Measurements from ENCODE around the gene PHC1.

The PHC1 gene

DNA sequence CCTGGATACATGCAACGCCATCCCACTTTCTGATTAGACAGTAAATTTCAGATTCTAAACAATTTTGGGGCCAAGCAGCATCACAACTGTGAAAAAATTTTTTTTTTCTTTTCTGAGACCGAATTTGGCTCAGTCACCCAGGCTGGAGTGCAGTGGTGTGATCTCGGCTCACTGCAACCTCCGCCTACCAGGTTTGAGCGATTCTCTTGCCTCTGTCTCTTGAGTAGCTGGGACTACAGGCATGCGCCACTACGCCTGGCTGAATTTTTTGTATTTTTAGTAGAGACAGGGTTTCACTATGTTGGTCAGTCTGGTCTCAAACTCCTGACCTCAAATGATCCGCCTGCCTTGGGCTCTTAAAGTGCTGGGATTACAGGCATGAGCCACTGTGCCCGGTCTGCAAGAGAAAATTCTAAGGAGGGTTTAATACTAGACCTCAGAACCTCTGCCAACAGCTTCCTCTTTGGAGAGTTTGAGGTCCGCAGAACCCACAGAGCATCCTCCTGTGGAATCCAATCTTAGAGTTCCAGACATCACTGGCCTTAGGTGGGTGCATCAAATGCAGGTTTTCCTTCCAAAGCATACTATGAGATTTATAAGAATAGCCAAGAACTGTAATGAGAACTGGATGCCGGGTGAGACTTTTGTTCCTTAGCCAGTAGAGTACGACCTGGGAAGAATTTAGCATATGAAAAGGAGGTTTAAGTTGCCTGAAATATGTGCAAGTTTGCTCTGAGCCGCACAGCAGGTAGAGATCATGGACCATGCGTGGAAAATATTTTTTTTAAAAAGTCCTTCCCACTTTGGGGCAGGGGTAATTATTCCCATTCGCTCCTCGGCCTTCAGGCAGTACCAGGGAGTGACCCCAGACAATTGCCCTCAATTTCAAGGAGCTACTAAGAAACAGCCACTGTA lies 7.8 kb upstream of the PHC1 start:
- FAIRE-seq: no peak
- TF ChIP-seq POLR2AphosphoS5 (IDR thresholded peaks at IDR 0.05; ENCODE audit: low read depth, low read length): no peak
- no peak for TF ChIP-seq POU2F2 (IDR thresholded peaks at IDR 0.05; ENCODE audit: low read depth, low read length)
- DNase-seq (ENCODE audit: insufficient read length, low spot score): no peak

DNA sequence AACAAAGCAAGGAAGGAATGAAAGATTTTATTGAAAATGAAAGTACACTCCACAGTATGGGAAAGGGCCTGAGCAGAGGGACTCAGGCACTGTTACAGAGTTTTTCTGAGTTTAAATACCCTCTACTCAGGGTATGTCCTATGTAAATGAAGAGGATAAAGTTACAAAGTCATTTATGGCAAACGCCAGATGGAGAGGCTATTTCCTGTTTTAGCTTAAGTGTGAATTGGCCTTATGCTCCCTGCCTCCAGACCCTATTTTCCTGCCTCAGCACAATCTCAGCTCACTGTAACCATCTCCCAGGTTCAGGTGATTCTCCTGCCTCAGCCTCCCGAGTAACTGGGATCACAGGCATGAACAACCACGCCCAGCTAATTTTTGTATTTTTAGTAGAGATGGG lies 6.8 kb upstream of the PHC1 start:
- TF ChIP-seq POLR2AphosphoS5 (IDR thresholded peaks at IDR 0.05; ENCODE audit: low read depth, low read length) (no peak), TAF1 (IDR thresholded peaks at IDR 0.05; ENCODE audit: low read depth, low read length) (no peak), PAX5 (IDR thresholded peaks at IDR 0.05; ENCODE audit: insufficient read depth, low read length, severe bottlenecking) (no peak), POU2F2 (IDR thresholded peaks at IDR 0.05; ENCODE audit: low read depth, low read length) (no peak), POLR2A (IDR thresholded peaks at IDR 0.05; ENCODE audit: low read depth, low read length) (no peak), SPI1 (IDR thresholded peaks at IDR 0.05; ENCODE audit: low read depth, low read length) (no peak)
- no peak for FAIRE-seq
- no peak for DNase-seq (ENCODE audit: insufficient read length, low spot score)

DNA sequence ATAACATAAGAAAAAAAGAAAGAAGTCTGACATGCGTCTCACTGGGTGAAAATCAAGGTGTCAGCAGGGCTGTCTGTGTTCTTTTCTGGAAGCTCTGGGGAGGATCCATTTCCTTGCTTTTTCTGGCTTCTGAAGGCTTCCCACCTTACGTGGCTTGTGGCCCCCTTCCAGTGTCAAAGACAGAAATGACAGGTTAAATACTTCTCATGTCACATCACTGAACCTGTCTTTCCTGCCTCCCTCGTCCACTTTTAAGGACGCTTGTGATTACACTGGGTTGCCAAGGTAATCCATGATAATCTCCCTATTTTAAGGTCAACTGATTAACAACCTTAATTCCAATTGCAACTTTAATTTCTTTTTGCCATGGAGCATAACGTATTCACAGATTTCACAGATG lies 4.6 kb upstream of the PHC1 start:
- FAIRE-seq: no peak
- no peak for DNase-seq (ENCODE audit: insufficient read length, low spot score)
- TF ChIP-seq PAX5 (IDR thresholded peaks at IDR 0.05; ENCODE audit: insufficient read depth, low read length, severe bottlenecking) (no peak), POLR2AphosphoS5 (IDR thresholded peaks at IDR 0.05; ENCODE audit: low read depth, low read length) (no peak), SPI1 (IDR thresholded peaks at IDR 0.05; ENCODE audit: low read depth, low read length) (no peak), POU2F2 (IDR thresholded peaks at IDR 0.05; ENCODE audit: low read depth, low read length) (no peak), TAF1 (IDR thresholded peaks at IDR 0.05; ENCODE audit: low read depth, low read length) (no peak)

DNA sequence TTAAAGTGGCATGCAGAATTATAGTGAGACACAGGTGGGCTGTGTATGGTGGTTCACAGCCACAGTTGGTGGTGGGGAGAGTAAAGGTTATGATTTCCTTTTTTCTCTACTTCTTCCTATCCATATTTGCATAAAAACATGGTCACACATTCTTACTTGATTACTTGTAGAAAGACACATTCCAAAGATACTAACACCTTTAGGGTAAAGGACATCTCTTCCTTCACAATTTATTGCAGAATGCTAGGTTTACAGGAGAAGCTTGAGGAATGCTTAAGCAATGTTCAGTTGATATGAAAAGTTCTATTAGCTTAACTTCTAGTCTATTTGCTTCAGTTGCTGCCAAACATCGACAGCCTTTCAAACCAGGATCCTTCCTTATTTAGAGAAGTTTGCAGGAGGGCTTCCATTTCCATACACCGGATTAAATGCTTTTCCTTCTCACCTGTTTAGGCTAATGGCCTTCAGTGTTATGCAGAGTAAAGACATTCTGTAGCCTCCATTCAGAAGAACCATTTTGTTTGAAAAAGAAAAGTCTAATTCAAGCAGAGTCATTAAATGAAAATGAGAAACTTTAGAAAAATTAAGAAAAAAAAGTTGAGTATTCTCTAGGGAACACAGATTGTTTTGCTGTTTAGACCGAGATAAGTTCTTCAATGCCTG lies 2.6 kb upstream of the PHC1 start:
- TF ChIP-seq PAX5 (IDR thresholded peaks at IDR 0.05; ENCODE audit: insufficient read depth, low read length, severe bottlenecking) (no peak), POLR2A (IDR thresholded peaks at IDR 0.05; ENCODE audit: low read depth, low read length) (no peak), TAF1 (IDR thresholded peaks at IDR 0.05; ENCODE audit: low read depth, low read length) (no peak), POLR2AphosphoS5 (IDR thresholded peaks at IDR 0.05; ENCODE audit: low read depth, low read length) (no peak), SPI1 (IDR thresholded peaks at IDR 0.05; ENCODE audit: low read depth, low read length) (no peak), POU2F2 (IDR thresholded peaks at IDR 0.05; ENCODE audit: low read depth, low read length) (no peak)
- no peak for DNase-seq (ENCODE audit: insufficient read length, low spot score)
- FAIRE-seq: no peak

DNA sequence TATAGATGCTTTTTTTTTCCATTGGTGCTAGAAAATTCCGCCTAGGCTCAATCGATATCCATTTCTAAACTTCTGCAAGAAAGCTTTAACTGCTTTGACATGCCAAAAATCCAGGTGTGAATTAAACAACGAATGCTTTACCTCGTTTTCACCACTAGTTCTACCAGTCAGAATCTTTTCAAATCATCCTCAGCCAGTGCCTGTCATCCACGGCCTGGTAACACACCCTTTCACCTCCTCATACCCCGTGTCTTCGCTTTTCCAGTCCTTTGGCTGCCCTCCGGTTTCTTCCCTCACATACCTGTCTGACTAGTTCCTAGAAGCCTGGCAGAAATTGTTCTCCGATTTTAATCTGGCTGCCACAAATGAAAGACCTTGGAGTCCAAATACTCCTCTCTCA lies 1.4 kb upstream of the PHC1 start:
- DNase-seq (ENCODE audit: insufficient read length, low spot score) (peak; percentile 22), FAIRE-seq (no peak)
- TF ChIP-seq POLR2A (IDR thresholded peaks at IDR 0.05; ENCODE audit: low read depth, low read length) (no peak), TAF1 (IDR thresholded peaks at IDR 0.05; ENCODE audit: low read depth, low read length) (no peak), POLR2AphosphoS5 (IDR thresholded peaks at IDR 0.05; ENCODE audit: low read depth, low read length) (no peak), SPI1 (IDR thresholded peaks at IDR 0.05; ENCODE audit: low read depth, low read length) (no peak), PAX5 (IDR thresholded peaks at IDR 0.05; ENCODE audit: insufficient read depth, low read length, severe bottlenecking) (no peak), POU2F2 (IDR thresholded peaks at IDR 0.05; ENCODE audit: low read depth, low read length) (no peak)

DNA sequence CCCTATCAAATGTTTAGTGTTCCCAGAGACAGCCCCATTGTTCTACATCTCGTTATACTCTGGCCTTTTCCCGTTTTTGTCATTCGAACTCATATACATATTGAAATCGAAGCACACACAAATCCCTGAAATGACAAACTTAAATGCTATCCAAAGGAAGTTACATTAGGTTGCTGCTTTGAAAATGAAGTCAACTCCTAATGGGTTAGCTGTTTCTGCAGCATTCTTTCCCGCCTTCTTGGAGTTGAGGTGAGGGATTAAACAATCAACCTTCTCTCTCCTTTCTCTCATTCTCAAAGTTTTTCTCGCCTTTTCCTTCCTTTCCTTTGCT lies 642 bp upstream of the PHC1 start:
- no peak for TF ChIP-seq POU2F2 (IDR thresholded peaks at IDR 0.05; ENCODE audit: low read depth, low read length)
- TF ChIP-seq TAF1 (IDR thresholded peaks at IDR 0.05; ENCODE audit: low read depth, low read length): no peak
- no peak for TF ChIP-seq PAX5 (IDR thresholded peaks at IDR 0.05; ENCODE audit: insufficient read depth, low read length, severe bottlenecking)
- no peak for TF ChIP-seq SPI1 (IDR thresholded peaks at IDR 0.05; ENCODE audit: low read depth, low read length)
- TF ChIP-seq POLR2AphosphoS5 (IDR thresholded peaks at IDR 0.05; ENCODE audit: low read depth, low read length): no peak
- no peak for TF ChIP-seq POLR2A (IDR thresholded peaks at IDR 0.05; ENCODE audit: low read depth, low read length)
- DNase-seq (ENCODE audit: insufficient read length, low spot score) (no peak), FAIRE-seq (no peak)

DNA sequence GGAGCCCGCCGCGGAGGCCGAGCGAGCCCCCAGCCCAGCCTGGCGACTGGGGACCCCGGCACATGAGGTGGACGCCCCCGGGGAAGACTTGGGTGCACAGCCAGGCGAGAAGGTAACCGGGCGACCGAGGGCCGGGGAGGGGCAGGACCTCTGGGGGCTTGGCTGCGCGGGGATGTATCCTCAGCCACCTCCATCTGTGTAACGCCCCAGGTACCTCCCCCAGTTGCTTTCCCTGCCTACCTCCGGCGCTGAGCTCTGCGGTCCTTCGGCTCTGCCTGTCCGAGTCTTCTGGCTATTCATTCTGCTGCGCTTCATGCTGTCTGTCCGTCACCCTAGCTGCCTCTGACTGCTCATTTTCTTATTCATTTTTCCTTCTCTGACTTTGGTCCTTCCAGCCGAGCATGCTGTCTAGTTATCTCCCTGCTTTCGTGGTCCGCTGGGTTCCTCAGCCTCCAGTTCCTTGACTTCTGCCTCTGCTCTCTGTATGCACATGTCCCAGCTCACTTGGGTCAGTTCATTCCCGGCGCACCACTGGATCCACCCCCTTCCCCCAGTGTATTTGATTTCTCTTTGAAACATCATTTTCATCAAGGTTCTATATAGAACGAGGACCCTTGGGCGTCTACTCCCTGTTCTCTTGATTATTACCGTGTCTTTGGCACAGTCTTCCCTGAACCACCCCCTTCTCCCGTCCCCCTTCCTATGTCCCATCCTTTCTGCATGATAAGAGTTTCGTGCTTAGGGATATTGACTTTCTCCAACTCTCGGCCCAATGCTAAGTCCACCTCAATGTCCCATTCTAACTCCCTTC lies 612 bp downstream of the PHC1 start:
- FAIRE-seq: peak; percentile 78
- no peak for TF ChIP-seq TAF1 (IDR thresholded peaks at IDR 0.05; ENCODE audit: low read depth, low read length)
- no peak for TF ChIP-seq POLR2AphosphoS5 (IDR thresholded peaks at IDR 0.05; ENCODE audit: low read depth, low read length)
- no peak for TF ChIP-seq POLR2A (IDR thresholded peaks at IDR 0.05; ENCODE audit: low read depth, low read length)
- TF ChIP-seq SPI1 (IDR thresholded peaks at IDR 0.05; ENCODE audit: low read depth, low read length): no peak
- no peak for TF ChIP-seq POU2F2 (IDR thresholded peaks at IDR 0.05; ENCODE audit: low read depth, low read length)
- no peak for TF ChIP-seq PAX5 (IDR thresholded peaks at IDR 0.05; ENCODE audit: insufficient read depth, low read length, severe bottlenecking)
- peak; percentile 67 for DNase-seq (ENCODE audit: insufficient read length, low spot score)

DNA sequence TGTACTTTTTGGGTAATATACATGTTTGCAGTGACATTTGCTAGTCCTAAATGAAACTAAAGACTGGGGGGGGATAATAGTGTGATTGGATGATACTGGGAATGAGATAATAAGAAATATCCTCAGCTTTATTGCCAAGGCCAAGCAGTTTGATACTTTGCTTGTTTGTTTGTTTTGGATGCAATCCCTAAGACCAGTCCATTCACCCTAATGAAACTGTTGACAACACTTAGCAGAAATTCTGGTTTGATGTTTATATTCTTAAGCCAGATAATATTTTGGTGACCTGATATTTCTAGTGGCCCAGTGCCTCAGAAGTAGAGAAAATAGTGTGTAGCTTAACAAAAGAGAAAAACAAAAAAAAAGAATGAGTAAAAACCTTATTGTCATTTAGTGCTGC lies 1.8 kb downstream of the PHC1 start:
- no peak for TF ChIP-seq TAF1 (IDR thresholded peaks at IDR 0.05; ENCODE audit: low read depth, low read length)
- TF ChIP-seq POU2F2 (IDR thresholded peaks at IDR 0.05; ENCODE audit: low read depth, low read length): no peak
- TF ChIP-seq PAX5 (IDR thresholded peaks at IDR 0.05; ENCODE audit: insufficient read depth, low read length, severe bottlenecking): no peak
- no peak for TF ChIP-seq SPI1 (IDR thresholded peaks at IDR 0.05; ENCODE audit: low read depth, low read length)
- FAIRE-seq (no peak), DNase-seq (ENCODE audit: insufficient read length, low spot score) (no peak)

DNA sequence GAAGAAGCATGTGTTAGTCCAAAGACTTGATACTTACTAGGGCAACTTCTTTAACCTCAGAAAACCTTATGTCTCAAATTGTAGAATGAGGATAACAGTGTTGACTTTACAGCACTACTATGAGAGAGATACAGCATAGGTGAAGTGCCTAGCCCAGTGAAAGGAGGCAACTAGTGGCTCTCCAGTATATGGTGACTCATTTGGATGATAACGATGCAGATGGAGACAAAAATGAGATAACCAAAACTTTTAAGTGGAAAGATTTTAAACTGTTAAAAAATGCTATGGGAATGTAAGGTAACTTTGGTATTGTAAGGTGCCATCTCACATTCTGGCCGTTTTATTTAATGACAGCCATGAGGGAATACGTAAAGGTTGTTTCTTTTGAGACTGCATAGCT lies 2.7 kb downstream of the PHC1 start:
- FAIRE-seq (no peak), DNase-seq (ENCODE audit: insufficient read length, low spot score) (no peak)
- TF ChIP-seq TAF1 (IDR thresholded peaks at IDR 0.05; ENCODE audit: low read depth, low read length) (no peak), PAX5 (IDR thresholded peaks at IDR 0.05; ENCODE audit: insufficient read depth, low read length, severe bottlenecking) (no peak), POU2F2 (IDR thresholded peaks at IDR 0.05; ENCODE audit: low read depth, low read length) (no peak), POLR2A (IDR thresholded peaks at IDR 0.05; ENCODE audit: low read depth, low read length) (no peak), POLR2AphosphoS5 (IDR thresholded peaks at IDR 0.05; ENCODE audit: low read depth, low read length) (no peak), SPI1 (IDR thresholded peaks at IDR 0.05; ENCODE audit: low read depth, low read length) (no peak)
